Upper lobe of left lung (tissue), 6 donors: ENCODE measurements around the gene KLHL40. TPM values are rescaled to one million over a fixed set of nuclear protein-coding genes. Genes with fewer than 3 reads are reported as not detected.
A peak's percentile ranks its signal among the peaks of the same experiment; 100 is the strongest.

Experiments
- ATAC-seq, 2 donors: fragments of 200-7000 bp; cut with Tn5 transposase; one replicate each; pipeline ENCODE4 v1.9.1; 2022; ENCODE audit warnings: mild to moderate bottlenecking in 2 of 2, moderate library complexity in 2 of 2; ENCODE audit not compliant: low FRiP score in 2 of 2
- DNase-seq, 2 donors: peaks; one replicate each; pipeline ENCODE4 v3.0.0-alpha.2; 2019 to 2020
- H3K27ac ChIP-seq, 4 donors: fragments of 200-600 bp; sonication (generic); one replicate each; pipeline ENCODE4 v1.5.1; 2016 to 2019
- H3K27me3 ChIP-seq, 4 donors: fragments of 200-600 bp; sonication (generic); one replicate each; pipeline ENCODE4 v1.5.1; 2017 to 2019
- H3K36me3 ChIP-seq, 4 donors: fragments of 200-600 bp; sonication (generic); one replicate each; pipeline ENCODE4 v1.5.1; 2016 to 2019
- H3K4me1 ChIP-seq, 4 donors: fragments of 200-600 bp; sonication (generic); one replicate each; pipeline ENCODE4 v1.5.1; 2018 to 2019
- H3K4me3 ChIP-seq, 4 donors: fragments of 200-600 bp; sonication (generic); one replicate each; pipeline ENCODE4 v1.5.1; 2017 to 2019; ENCODE audit warnings: mild to moderate bottlenecking in 2 of 4, moderate library complexity in 1 of 4
- H3K9me3 ChIP-seq, 4 donors: fragments of 200-600 bp; sonication (generic); one replicate each; pipeline ENCODE4 v1.5.1; 2018 to 2019
- CTCF ChIP-seq, 6 experiments: fragments of 450-650 bp in 4 of 6; fragments of 200-600 bp in 2 of 6; sonication (generic) in 2 of 6; IDR thresholded peaks; one replicate each; pipeline ENCODE4 v1.5.1; 2016 to 2019; ENCODE audit warnings: antibody characterized with exemption in 6 of 6
- EP300 ChIP-seq, 4 donors: sonication (generic); formaldehyde crosslinking; IDR thresholded peaks; one replicate each; pipeline ENCODE4 v1.5.1; 2017; ENCODE audit warnings: antibody characterized with exemption in 4 of 4, control low read depth in 2 of 4
- POLR2A ChIP-seq, 4 donors: fragments of 450-650 bp; IDR thresholded peaks; one replicate each; pipeline ENCODE4 v1.5.1; 2016 to 2017; ENCODE audit warnings: antibody characterized with exemption in 4 of 4, mild to moderate bottlenecking in 2 of 4
- POLR2AphosphoS5 ChIP-seq, 2 donors: sonication (generic); formaldehyde crosslinking; IDR thresholded peaks; one replicate each; pipeline ENCODE4 v1.5.1; 2017; ENCODE audit warnings: antibody characterized with exemption in 2 of 2
- WGBS, 2 donors: methylation state at CpG; one replicate each; pipeline ENCODE4 v1.1.5; 2017 to 2018; 5-methylcytosine and 5-hydroxymethylcytosine counted together
- total RNA-seq, 6 donors: library from RNA; depleted of rRNA in 4 of 6; stranded (reverse); fragments of >200 nt in 4 of 6; gene quantifications; one replicate each; pipeline versions ENCODE4 v1.1.0 to v1.2.1, GENCODE V29; 2016 to 2021
- donor health status: DM: no; HTN: no; CAD: no; lungs with moderate emphysema.
- donor health status: DM: no; HTN: yes; CAD: no; lungs with severe emphysema.

The KLHL40 gene
- total RNA-seq, 6 donors from 2014 or later: not detected

DNA sequence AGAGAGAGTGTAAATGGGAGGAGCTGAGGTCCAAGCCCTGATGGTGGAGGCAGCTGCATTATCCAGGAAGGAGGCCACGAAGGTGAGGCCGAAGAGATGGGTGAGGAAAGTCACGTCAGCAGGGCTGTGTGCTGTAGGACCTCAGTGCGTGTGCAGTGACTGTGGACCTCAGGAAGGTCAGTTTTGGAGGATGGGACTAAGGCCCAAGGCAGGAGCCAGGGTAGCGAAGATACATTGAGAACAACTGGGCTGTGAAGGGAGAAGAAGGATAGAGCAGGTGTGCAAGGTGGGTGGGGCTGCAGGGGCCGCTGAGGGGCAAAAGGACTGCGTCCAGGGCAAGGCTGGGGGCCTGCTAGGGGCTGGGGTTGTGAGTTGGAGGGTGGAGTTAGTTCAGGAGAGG lies 4.9 kb downstream of the KLHL40 start:
- 79 to 86% methylated on average over 7 of the region's 7 CpGs for WGBS, 2 donors

GRCh38 chr3:42690766-42691680 lies 5.7 kb downstream of the KLHL40 start:
- H3K36me3 ChIP-seq: no peaks in the 10 kb centered on the region
- no peaks in the 10 kb centered on the region for H3K9me3 ChIP-seq
- H3K4me3 ChIP-seq: no peak overlapping the region
- peaks cover 0 to 4% (median 1%) of the 10 kb centered on the region in 4 donors for H3K4me1 ChIP-seq
- 83 to 92% methylated on average over 7 to 10 of the region's 10 CpGs for WGBS, 2 donors
- peaks cover 0 to 3% (median 0%) of the 10 kb centered on the region in 4 donors for H3K27me3 ChIP-seq
- no peak overlapping the region for H3K27ac ChIP-seq
- TF ChIP-seq CTCF (IDR thresholded peaks at IDR 0.05): no peak
- no peak for TF ChIP-seq POLR2AphosphoS5 (IDR thresholded peaks at IDR 0.05)
- TF ChIP-seq EP300 (IDR thresholded peaks at IDR 0.05): no peak
- no peak for TF ChIP-seq POLR2A (IDR thresholded peaks at IDR 0.05)
- DNase-seq: no peak
- ATAC-seq: no peak

More for the DNA sequence above, 4.9 kb downstream of the KLHL40 start:
- Histone ChIP-seq H3K27me3 (peaks cover 0 to 12% (median 0%) of the 10 kb centered on the region in 4 donors), H3K36me3 (no peaks in the 10 kb centered on the region), H3K4me1 (peaks cover 0 to 11% (median 7%) of the 10 kb centered on the region in 4 donors), H3K9me3 (no peaks in the 10 kb centered on the region), H3K4me3 (no peak overlapping the region), H3K27ac (no peak overlapping the region)
- TF ChIP-seq POLR2AphosphoS5 (IDR thresholded peaks at IDR 0.05) (no peak), EP300 (IDR thresholded peaks at IDR 0.05) (no peak), CTCF (IDR thresholded peaks at IDR 0.05) (no peak), POLR2A (IDR thresholded peaks at IDR 0.05) (no peak)
- no peak for DNase-seq
- ATAC-seq: no peak

DNA sequence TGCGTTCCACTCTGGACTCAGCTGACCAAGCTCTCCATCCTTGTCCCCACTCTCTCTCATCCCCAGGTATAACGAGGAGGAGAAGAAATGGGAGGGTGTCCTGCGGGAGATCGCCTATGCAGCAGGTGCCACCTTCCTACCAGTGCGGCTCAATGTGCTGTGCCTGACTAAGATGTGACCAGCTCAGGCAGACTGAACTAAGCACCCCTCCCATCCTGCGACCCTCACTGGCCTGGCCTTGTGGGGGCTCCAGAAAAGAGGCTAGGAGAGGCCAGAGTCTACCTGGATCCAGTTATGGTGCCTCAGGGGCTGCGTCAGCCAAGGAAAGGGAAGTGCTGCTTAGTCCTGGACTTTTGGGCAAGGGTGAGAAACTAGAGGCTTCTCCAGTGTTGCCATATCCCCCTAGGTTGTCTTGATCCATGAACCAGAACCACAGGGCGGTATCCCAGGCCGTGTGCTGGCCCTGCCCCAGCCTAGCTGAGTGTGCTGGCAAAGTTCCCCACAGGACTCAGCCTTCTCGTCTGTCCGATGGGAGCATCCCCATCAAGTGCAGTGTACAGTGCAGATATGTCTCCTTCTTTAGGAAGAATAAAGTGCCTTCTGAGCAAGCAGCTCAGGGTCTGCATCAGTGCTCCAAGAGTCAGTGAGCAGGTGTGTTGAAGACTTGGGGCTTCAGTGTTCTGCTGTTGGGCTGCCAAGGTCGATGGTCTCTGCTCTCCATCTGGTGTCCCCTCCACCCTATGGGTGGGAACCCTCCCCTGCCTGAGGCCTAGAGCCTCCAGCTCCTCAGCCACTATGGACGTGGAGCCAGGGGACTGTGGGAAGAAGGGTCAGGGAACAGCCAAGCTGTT lies 6.7 kb downstream of the KLHL40 start:
- ATAC-seq: no peak
- H3K4me1 ChIP-seq: no peaks in the 10 kb centered on the region
- 70 to 81% methylated on average over 8 to 13 of the region's 13 CpGs for WGBS, 2 donors
- no peak for DNase-seq
- H3K27ac ChIP-seq: no peak overlapping the region
- H3K4me3 ChIP-seq: no peak overlapping the region
- TF ChIP-seq POLR2AphosphoS5 (IDR thresholded peaks at IDR 0.05) (no peak), POLR2A (IDR thresholded peaks at IDR 0.05) (no peak), CTCF (IDR thresholded peaks at IDR 0.05) (no peak), EP300 (IDR thresholded peaks at IDR 0.05) (no peak)
- H3K36me3 ChIP-seq: no peaks in the 10 kb centered on the region
- H3K9me3 ChIP-seq: no peaks in the 10 kb centered on the region
- H3K27me3 ChIP-seq: no peaks in the 10 kb centered on the region

DNA sequence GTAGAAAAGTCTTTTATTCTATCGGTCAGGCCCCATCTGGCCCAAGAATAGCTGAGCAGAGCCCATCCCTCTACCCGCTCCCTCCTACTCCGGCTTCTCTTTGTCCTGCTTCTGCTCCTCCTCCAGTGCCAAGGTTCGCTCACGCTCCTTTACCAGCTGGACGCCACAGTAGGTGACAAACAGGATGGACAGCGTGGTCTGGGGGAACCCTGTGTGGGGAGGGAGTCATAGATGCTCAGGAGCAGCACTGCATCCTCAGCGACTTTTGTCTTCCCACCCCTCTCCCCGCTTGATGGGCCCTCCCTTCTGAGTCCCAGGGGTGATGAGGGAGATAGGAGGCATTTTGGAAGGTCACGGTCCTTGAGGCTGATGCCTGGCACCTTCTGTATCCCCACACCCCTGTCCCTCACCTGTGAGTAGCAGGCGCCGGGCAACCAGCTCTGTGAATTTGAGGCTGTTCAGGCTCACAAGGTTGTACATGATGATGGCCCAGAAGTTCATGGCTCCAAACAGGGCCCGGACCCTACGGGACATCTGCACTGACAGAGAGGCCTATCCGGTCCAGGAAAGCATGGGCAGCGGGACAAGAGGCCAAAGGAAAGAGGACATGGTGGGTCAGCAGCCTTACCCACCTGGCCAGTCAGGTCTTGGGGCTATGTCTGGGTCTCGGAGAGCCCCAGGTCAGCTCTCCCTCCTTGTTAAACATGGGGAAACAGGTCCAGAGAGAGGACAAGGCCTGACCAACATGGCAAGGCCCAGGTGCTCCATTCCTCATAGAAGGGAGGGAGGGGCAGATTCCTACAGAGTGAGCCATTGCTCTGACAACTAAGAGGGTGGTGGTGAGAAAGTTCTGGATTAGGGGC lies 7.6 kb downstream of the KLHL40 start:
- DNase-seq (peak in 1 of 2 donors; percentile 8), ATAC-seq (no peak)
- Histone ChIP-seq H3K36me3 (no peaks in the 10 kb centered on the region), H3K4me1 (no peaks in the 10 kb centered on the region), H3K9me3 (no peaks in the 10 kb centered on the region), H3K27ac (no peak overlapping the region), H3K27me3 (no peaks in the 10 kb centered on the region), H3K4me3 (no peak overlapping the region)
- 86 to 87% methylated on average over 15 to 16 of the region's 17 CpGs for WGBS, 2 donors
- TF ChIP-seq CTCF (IDR thresholded peaks at IDR 0.05): no peak
- TF ChIP-seq POLR2AphosphoS5 (IDR thresholded peaks at IDR 0.05): no peak
- no peak for TF ChIP-seq POLR2A (IDR thresholded peaks at IDR 0.05)
- TF ChIP-seq EP300 (IDR thresholded peaks at IDR 0.05): no peak
